Large intestine (tissue), 3 donors: Measurements from ENCODE around the gene TCEA3. TPM values are rescaled to one million over a fixed set of nuclear protein-coding genes. Genes with fewer than 3 reads are reported as not detected.

Experiments
- DNase-seq, 2 donors: peaks; one replicate each; pipeline versions ENCODE4 v3.0.0 to v3.0.0-alpha.2; 2013
- H3K27ac ChIP-seq: one replicate; pipeline ENCODE4 v1.5.1; 2013; ENCODE audit warnings: low read length
- H3K27me3 ChIP-seq: 2 replicates; pipeline ENCODE4 v1.6.1; 2013; ENCODE audit warnings: low read length; ENCODE audit not compliant: control insufficient read depth, insufficient read depth
- H3K36me3 ChIP-seq: 2 replicates; pipeline ENCODE4 v1.6.1; 2013; ENCODE audit warnings: low read length; ENCODE audit not compliant: control insufficient read depth, insufficient read depth
- H3K4me1 ChIP-seq: one replicate; pipeline ENCODE4 v1.6.1; 2013; ENCODE audit warnings: low read length; ENCODE audit not compliant: control insufficient read depth, insufficient read depth
- H3K4me3 ChIP-seq: one replicate; pipeline ENCODE4 v1.5.1; 2013; ENCODE audit warnings: low read length
- H3K9me3 ChIP-seq: one replicate; pipeline ENCODE4 v1.6.1; 2013; ENCODE audit warnings: mild to moderate bottlenecking, low read depth, low read length, moderate library complexity; ENCODE audit not compliant: control insufficient read depth
- WGBS: methylation state at CpG from one replicate; pipeline ENCODE4 v1.1.5; 2013; ENCODE audit warnings: low lambda C conversion rate; ENCODE audit not compliant: insufficient coverage; 5-methylcytosine and 5-hydroxymethylcytosine counted together
- polyA plus RNA-seq: library from polyadenylated mRNA; unstranded; fragments of 120-200 nt; gene quantifications from one replicate; pipeline ENCODE4 v1.2.1, GENCODE V29; 2013

TCEA3 gene
- polyA plus RNA-seq, 1 donor = 29.4 TPM

DNA sequence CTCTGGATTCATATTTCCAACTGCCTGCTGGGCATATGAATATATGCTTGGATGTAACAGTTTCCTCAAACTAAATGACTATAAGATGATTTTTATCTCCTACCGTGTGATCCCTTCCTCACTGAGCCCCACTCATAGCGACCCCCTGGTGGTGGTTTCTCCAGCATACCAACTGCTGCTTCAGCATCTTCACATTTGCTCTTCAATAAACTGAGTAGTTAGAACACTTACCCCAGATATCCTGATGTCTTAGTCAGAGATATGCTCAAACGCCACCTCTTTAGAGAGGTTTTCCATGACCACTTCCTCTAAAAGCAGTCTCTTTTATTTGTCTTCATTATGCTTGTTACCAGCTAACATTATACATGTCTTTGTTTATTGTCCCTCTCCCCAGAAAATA is 70.3 kb downstream of the TCEA3 start:
- no peak for DNase-seq
- H3K9me3 ChIP-seq = no peaks in the 10 kb centered on the region
- no CpG with 5 or more reads among the region's 3 CpGs for WGBS
- H3K27ac ChIP-seq = no peak overlapping the region
- H3K27me3 ChIP-seq = no peaks in the 10 kb centered on the region
- H3K4me3 ChIP-seq = no peak overlapping the region
- no peaks in the 10 kb centered on the region for H3K36me3 ChIP-seq
- H3K4me1 ChIP-seq = no peaks in the 10 kb centered on the region

DNA sequence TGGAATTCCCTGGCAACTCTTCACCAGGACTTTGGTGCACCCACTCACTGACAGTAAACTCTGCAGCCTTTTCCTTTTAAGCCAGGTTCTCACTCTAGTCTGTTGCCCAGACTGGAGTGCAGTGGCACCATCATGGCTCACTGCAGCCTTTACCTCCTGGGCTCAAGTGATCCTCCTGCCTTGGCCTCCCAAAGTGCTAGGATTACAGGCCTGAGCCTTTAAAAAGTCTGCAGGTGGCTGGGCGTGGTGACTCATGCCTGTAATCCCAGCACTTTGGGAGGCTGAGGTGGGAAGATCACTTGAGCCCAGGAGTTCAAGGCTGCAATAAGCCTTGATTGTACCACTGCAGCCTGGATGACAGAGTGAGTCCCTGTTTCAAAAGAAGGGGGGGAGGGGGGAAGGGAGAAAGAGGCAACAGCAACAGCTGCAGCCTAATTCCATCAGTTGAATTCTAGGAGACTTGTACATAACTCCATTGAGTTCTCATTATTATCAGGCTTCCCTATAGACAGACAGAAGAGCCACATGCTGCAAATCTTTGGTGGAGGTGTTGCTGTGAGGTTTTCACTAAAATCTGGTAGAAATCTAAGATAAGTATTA is 72.4 kb downstream of the TCEA3 start:
- no peaks in the 10 kb centered on the region for H3K27me3 ChIP-seq
- H3K4me3 ChIP-seq = no peak overlapping the region
- no peaks in the 10 kb centered on the region for H3K4me1 ChIP-seq
- no peak for DNase-seq
- H3K9me3 ChIP-seq = no peaks in the 10 kb centered on the region
- H3K27ac ChIP-seq = no peak overlapping the region
- no CpG with 5 or more reads among the region's 1 CpG for WGBS
- H3K36me3 ChIP-seq = no peaks in the 10 kb centered on the region

DNA sequence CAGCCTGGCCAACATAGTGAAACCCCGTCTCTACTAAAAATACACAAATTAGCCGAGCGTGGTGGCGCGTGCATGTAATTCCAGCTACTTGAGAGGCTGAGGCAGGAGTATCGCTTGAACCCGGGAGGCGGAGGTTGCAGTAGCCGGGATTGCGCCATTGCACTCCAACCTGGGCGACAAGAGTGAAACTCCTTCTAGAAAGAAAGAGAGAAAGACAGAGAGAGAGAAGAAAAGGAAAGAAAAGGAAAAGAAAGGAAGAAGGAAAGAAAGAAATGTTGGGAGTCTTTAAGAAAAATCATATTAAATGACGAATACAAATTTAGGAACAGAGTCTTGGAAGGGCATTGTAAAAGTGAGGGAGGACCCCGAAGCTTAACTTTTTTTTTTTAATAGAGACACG is 78.6 kb downstream of the TCEA3 start:
- Histone ChIP-seq H3K27me3 (no peaks in the 10 kb centered on the region), H3K4me3 (no peak overlapping the region), H3K9me3 (no peaks in the 10 kb centered on the region), H3K27ac (no peak overlapping the region), H3K4me1 (peaks cover 3% of the 10 kb centered on the region), H3K36me3 (no peaks in the 10 kb centered on the region)
- DNase-seq = no peak
- WGBS = 97% methylated on average over 7 of the region's 14 CpGs

DNA sequence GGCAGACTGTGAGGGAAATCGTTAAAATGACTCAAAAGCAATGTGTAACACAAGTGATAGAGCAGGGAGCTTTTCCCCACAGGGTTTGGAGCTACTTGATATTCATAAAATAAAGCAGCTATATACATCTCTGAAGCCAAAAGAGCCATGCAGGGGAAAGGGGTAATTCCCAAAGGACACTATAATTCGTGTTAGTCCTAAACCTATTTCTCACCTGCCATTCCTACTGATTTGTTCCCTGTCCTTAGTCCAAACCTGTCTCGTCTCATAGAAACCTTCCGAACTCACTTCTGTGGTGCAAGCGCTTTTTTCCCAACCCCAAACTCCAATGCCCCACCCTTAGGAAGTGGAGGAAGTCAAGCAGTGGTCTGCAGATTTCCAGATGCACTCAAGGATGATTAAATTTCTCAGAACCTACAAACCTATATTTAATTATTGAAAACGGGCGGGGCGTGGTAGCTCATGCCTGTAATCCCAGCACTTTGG is 79.5 kb downstream of the TCEA3 start:
- Histone ChIP-seq H3K36me3 (no peaks in the 10 kb centered on the region), H3K9me3 (no peaks in the 10 kb centered on the region), H3K27me3 (no peaks in the 10 kb centered on the region), H3K27ac (peak overlapping the region; percentile 98), H3K4me3 (peak overlapping the region; percentile 60), H3K4me1 (peaks cover 9% of the 10 kb centered on the region)
- 0% methylated on average over 1 of the region's 8 CpGs for WGBS
- peak in 1 of 2 donors; percentile 26 for DNase-seq

DNA sequence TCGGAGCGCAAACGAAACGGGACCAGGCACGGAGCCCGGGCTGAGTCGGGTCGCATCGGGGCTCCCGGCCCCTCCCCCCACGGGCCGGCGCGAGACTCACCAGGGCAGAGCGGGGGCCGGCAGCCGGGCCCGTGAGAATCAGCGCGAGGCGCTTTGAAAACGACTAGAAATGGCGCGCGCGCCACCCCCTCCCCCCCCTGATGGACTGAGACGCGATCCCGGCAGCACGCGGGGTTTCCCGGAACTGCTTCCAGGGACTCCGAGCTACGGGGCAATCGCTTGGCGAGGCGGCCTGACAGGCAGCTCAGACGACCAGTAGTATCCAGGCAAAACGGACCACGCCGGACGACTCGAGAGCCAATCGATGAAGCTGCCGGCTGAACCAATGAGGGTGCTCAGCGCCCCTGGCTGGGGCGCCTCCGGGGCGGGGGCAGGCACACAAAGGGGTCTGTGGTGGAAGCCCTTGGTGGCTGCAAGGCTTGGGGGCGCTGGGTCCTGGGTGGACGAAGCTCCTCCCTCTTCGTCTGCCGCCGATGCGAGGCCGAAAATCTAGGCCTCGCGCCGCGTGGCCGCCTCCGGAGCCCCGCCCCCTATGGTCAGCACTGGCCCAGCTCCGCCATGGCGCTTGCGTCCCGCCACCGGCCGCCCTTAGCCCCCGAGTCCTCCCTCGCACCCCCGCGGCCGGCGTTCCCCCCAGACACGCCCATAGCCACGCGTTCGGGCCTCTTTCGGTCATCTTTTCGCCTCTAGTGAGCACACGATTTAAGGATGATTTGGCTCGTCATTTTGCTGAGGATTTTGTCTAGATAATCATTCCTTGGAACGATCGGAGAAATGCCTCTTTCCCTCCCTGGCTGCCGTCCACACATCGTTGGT is 80.2 kb downstream of the TCEA3 start, which contains the start of gene HNRNPR:
TSS of gene HNRNPR (minus strand) at position 174 of the 876 bp plus-strand sequence. CDS start 3,276 bp downstream, outside the sequence.
- no peaks in the 10 kb centered on the region for H3K27me3 ChIP-seq
- peak within 1 kb of the TSS; percentile 60 for H3K4me3 ChIP-seq
- H3K9me3 ChIP-seq = no peaks in the 10 kb centered on the region
- H3K4me1 ChIP-seq = peaks cover 12% of the 10 kb centered on the region
- H3K27ac ChIP-seq = peak within 1 kb of the TSS; percentile 98
- 0% methylated on average over 1 of the region's 87 CpGs for WGBS
- no peaks in the 10 kb centered on the region for H3K36me3 ChIP-seq
- peak; percentile 100 for DNase-seq

DNA sequence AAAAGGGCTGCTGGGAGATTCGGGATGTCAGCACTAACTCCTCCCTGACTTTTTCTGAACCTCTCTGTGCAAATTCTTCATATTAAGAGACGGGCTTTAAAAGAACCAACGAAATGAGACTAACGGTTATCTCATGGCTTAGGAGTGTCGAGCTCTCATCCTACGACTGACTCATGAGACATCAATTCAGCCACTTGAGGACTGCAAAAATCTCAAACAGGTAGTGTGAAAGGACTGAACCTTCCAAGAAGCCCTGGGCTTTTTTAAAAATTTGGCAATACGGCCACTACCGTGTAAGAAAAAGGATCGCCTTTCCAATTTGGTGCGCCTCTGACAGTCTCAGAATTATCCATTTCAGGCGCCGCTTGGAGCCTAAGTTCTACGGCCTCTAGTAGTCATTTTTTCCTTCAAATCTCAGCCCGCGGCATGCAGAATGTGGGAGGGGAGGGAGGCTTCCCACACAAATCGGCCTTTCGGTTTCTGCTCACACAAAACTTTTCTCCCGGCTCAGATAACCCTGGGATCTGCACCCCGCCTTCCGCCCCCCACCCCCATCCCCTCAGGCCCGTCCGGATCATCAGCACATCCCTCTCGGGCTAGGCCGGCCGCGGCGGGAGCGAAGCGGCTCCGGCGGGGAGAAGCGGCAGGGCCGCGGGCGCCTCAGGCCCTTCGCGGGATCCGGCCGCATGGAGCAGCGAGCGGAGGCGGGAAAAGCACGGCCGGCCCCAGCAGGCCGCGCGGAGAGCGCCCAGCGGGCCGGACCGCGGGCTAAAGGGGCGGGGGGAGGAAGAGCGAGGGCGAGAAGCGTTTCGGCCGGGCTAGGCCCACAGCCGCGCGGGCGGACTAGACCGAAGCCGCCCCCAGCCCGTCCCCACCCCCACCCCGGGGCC is 81.1 kb downstream of the TCEA3 start:
- WGBS = no CpG with 5 or more reads among the region's 66 CpGs
- peak overlapping the region; percentile 60 for H3K4me3 ChIP-seq
- H3K27ac ChIP-seq = peak overlapping the region; percentile 98
- H3K9me3 ChIP-seq = no peaks in the 10 kb centered on the region
- peaks cover 12% of the 10 kb centered on the region for H3K4me1 ChIP-seq
- peak; percentile 21 to 47 for DNase-seq
- no peaks in the 10 kb centered on the region for H3K27me3 ChIP-seq
- no peaks in the 10 kb centered on the region for H3K36me3 ChIP-seq

DNA sequence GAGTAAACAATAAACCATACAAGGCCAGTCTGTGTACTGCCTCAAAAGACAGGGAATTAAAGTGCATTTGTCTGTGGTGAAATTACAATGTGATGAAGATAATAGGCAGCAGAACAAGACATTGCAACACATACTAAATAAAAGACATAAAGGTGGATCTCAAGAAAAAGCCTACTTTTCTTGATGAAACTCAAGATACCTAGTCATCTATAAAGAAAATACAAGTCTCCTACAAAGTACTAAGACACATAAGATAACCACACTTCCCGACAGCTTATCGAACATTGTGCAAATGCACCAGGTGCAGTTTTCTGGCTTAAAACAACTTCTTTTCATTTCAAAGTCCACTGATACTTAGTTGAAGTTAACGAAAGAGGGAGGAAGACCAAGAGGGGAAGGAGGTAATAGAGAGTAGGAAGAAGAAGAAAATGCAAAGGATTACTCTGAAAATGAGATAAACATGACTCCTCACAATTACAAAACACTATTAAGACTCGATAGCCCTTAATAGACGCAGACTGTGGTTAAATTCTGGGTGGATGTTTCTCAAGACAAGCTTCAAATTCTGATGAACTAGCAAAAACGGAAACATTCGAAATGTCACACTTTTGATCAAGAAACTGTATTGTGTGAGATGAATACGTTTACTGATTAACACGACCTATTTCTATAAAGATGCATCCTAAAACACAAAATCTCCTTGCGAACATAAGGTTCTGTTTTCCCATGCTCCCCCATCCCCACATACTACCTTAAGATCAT is 82.4 kb downstream of the TCEA3 start:
- WGBS = 0% methylated on average over 2 of the region's 10 CpGs
- peaks cover 12% of the 10 kb centered on the region for H3K4me1 ChIP-seq

DNA sequence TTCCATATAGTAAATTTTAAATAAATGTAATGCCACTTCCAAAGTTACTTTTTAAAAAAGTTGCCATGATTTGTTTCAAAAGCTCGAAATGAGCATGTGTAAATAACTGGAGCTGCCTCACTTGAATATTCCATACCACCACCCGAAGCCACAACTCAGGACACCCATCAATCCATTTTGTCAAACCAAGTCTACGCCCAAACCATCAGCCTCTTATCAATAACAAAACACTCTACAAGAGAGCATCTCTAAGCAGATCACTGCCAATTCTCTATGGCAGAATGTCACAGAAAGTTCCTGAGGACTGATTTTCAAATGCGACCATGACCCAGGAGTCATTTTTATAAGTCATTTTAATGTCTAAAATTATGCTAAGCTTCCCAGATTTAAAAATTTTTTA is 84.9 kb downstream of the TCEA3 start:
- Histone ChIP-seq H3K27me3 (no peaks in the 10 kb centered on the region), H3K9me3 (no peaks in the 10 kb centered on the region), H3K27ac (no peak overlapping the region), H3K4me1 (peaks cover 12% of the 10 kb centered on the region), H3K4me3 (no peak overlapping the region), H3K36me3 (peaks cover 18% of the 10 kb centered on the region)
- DNase-seq = no peak
- WGBS = 100% methylated on average over 1 of the region's 4 CpGs

More for the DNA sequence above, 82.4 kb downstream of the TCEA3 start:
- peak overlapping the region; percentile 60 for H3K4me3 ChIP-seq
- H3K9me3 ChIP-seq = no peaks in the 10 kb centered on the region
- DNase-seq = peak in 1 of 2 donors; percentile 66
- H3K27ac ChIP-seq = peak overlapping the region; percentile 98
- no peaks in the 10 kb centered on the region for H3K27me3 ChIP-seq
- H3K36me3 ChIP-seq = peaks cover 8% of the 10 kb centered on the region

DNA sequence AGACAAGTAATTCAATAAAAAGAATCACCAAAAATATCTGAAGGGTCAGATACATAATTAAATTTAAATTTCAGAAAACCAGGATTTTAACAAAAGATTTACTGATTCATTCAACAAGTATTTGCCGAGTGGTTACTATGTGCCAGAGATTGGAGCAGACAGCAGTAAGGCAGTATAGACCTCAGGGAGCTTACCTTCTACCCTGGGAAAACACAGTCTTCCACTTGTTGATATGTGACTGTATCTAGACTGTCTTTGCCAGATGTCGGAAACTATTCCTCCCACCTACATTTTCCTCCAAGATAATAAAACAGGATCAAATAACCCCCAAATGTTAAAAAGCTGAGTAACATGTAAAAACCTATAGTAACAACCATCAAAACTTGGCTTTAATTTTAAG is 86.7 kb downstream of the TCEA3 start:
- no peak overlapping the region for H3K4me3 ChIP-seq
- no peak for DNase-seq
- WGBS = no CpG with 5 or more reads among the region's 2 CpGs
- no peaks in the 10 kb centered on the region for H3K9me3 ChIP-seq
- H3K4me1 ChIP-seq = peaks cover 12% of the 10 kb centered on the region
- H3K27me3 ChIP-seq = no peaks in the 10 kb centered on the region
- H3K36me3 ChIP-seq = peaks cover 32% of the 10 kb centered on the region
- H3K27ac ChIP-seq = no peak overlapping the region
